SK-N-SH (cell line): ENCODE measurements around the gene ZNF793. TPM values are rescaled to one million over a fixed set of nuclear protein-coding genes. Genes with fewer than 3 reads are reported as not detected.

ENCODE experiments used
- CTCF ChIA-PET: fragments of 300-600, 350-600 bp; formaldehyde crosslinking; extraction: SDS; loops from one replicate; lab custom pipeline; 2021; lab: Yijun Ruan, JAX
- POLR2A ChIA-PET: fragments of 350-600 bp; sonication (Branson Sonifier 250); formaldehyde crosslinking; extraction: SDS; loops from one replicate; lab custom pipeline; 2020; ENCODE audit warnings: antibody characterized with exemption, inconsistent platforms; lab: Yijun Ruan, JAX
- DNase-seq: peaks from one replicate; pipeline ENCODE4 v3.0.0; 2012
- H2AFZ ChIP-seq: fragments of 200-600 bp; sonication (generic); 2 replicates; pipeline ENCODE4 v1.8.1; 2016; ENCODE audit warnings: antibody characterized with exemption, mild to moderate bottlenecking, low read depth
- H3F3A ChIP-seq: fragments of 200-600 bp; sonication (generic); replicated peaks from 2 replicates; pipeline ENCODE3; 2016; ENCODE audit warnings: antibody characterized with exemption, mild to moderate bottlenecking; ENCODE audit not compliant: insufficient read depth
- H3K27ac ChIP-seq, 2 experiments: fragments of 200-500 bp in 1 of 2; fragments of 200-600 bp in 1 of 2; sonication (Bioruptor generic) in 1 of 2; sonication (generic), shearing (Covaris generic) in 1 of 2; 2 replicates each; pipeline versions ENCODE4 v1.5.1 to v1.6.1; 2014 to 2016; ENCODE audit warnings: low read depth in 2 of 2, inconsistent platforms in 1 of 2, low read length in 1 of 2, mild to moderate bottlenecking in 1 of 2, mixed read lengths in 1 of 2
- H3K27me3 ChIP-seq: fragments of 200-600 bp; sonication (generic), shearing (Covaris generic); 2 replicates; pipeline ENCODE4 v1.6.1; 2016; ENCODE audit warnings: mixed run types; ENCODE audit not compliant: insufficient read depth
- H3K36me3 ChIP-seq, 2 experiments: fragments of 200-500 bp in 1 of 2; fragments of 200-600 bp in 1 of 2; sonication (Bioruptor generic) in 1 of 2; sonication (generic) in 1 of 2; replicated peaks in 1 of 2; 2 replicates each; pipeline versions ENCODE3 to v1.5.1; 2014 to 2016; ENCODE audit warnings: low read length in 1 of 2, mild to moderate bottlenecking in 1 of 2; ENCODE audit not compliant: insufficient read depth in 2 of 2, control insufficient read depth in 1 of 2
- H3K4me1 ChIP-seq, 2 experiments: fragments of 200-500 bp in 1 of 2; fragments of 200-600 bp in 1 of 2; sonication (Bioruptor generic) in 1 of 2; sonication (generic), shearing (Covaris generic) in 1 of 2; 2 replicates each; pipeline versions ENCODE4 v1.5.1 to v1.6.1; 2014 to 2016; ENCODE audit warnings: low read depth in 1 of 2, low read length in 1 of 2, mixed run types in 1 of 2; ENCODE audit not compliant: insufficient read depth in 2 of 2, control insufficient read depth in 1 of 2
- H3K4me2 ChIP-seq: fragments of 200-600 bp; sonication (generic), shearing (Covaris generic); 2 replicates; pipeline ENCODE4 v1.6.1; 2017; ENCODE audit warnings: mixed run types
- H3K4me3 ChIP-seq, 2 experiments: fragments of 200-500 bp in 1 of 2; fragments of 200-600 bp in 1 of 2; sonication (Bioruptor generic) in 1 of 2; sonication (generic), shearing (Covaris generic) in 1 of 2; 2 replicates each; pipeline versions ENCODE4 v1.5.1 to v1.8.1; 2014 to 2016; ENCODE audit warnings: low read depth in 2 of 2, inconsistent platforms in 1 of 2, low read length in 1 of 2, mild to moderate bottlenecking in 1 of 2, mixed read lengths in 1 of 2, moderate library complexity in 1 of 2
- H3K79me2 ChIP-seq: fragments of 200-600 bp; sonication (generic); 2 replicates; pipeline ENCODE4 v1.8.1; 2017; ENCODE audit warnings: mild to moderate bottlenecking; ENCODE audit not compliant: insufficient read depth
- H3K9ac ChIP-seq: fragments of 200-600 bp; sonication (generic); 2 replicates; pipeline ENCODE4 v1.6.1; 2017; ENCODE audit warnings: mixed run types
- H3K9me2 ChIP-seq: fragments of 200-600 bp; sonication (generic); 2 replicates; pipeline ENCODE4 v1.6.1; 2017; ENCODE audit warnings: mixed run types
- H3K9me3 ChIP-seq: fragments of 200-600 bp; sonication (generic); 2 replicates; pipeline ENCODE4 v1.6.1; 2017; ENCODE audit warnings: mixed run types, mild to moderate bottlenecking, moderate library complexity
- H4K20me1 ChIP-seq: fragments of 200-600 bp; sonication (generic); 2 replicates; pipeline ENCODE4 v1.6.1; 2017; ENCODE audit warnings: mild to moderate bottlenecking, mixed run types; ENCODE audit not compliant: insufficient read depth
- CHD2 ChIP-seq: fragments of 150-350 bp; IDR thresholded peaks from 2 replicates; pipeline ENCODE4 v1.6.1; 2018; ENCODE audit warnings: low read length; ENCODE audit not compliant: partially characterized antibody
- ELF1 ChIP-seq: IDR thresholded peaks from 2 replicates; pipeline ENCODE4 v1.4.0; 2012
- EP300 ChIP-seq, 2 experiments: IDR thresholded peaks; 2 replicates each; pipeline versions ENCODE4 v1.4.0 to v1.6.1; 2012; ENCODE audit warnings: borderline replicate concordance in 1 of 2, low read depth in 1 of 2, low read length in 1 of 2
- FOSL2 ChIP-seq: IDR thresholded peaks from 2 replicates; pipeline ENCODE4 v1.4.0; 2012; ENCODE audit warnings: low read depth, mild to moderate bottlenecking, moderate library complexity, borderline replicate concordance
- FOXJ3 ChIP-seq: sonication (generic); formaldehyde crosslinking; IDR thresholded peaks from 2 replicates; pipeline ENCODE4 v1.5.1; 2020; ENCODE audit warnings: mild to moderate bottlenecking, missing genetic modification reagents
- FOXM1 ChIP-seq: IDR thresholded peaks from 2 replicates; pipeline ENCODE4 v1.4.0; 2012; ENCODE audit warnings: low read depth, mild to moderate bottlenecking
- GABPA ChIP-seq: IDR thresholded peaks from 2 replicates; pipeline ENCODE4 v1.4.0; 2012; ENCODE audit warnings: low read depth, mild to moderate bottlenecking
- GATA2 ChIP-seq: sonication (generic); formaldehyde crosslinking; IDR thresholded peaks from 2 replicates; pipeline ENCODE4 v1.5.0; 2020; ENCODE audit warnings: mild to moderate bottlenecking, missing genetic modification reagents
- MAX ChIP-seq: IDR thresholded peaks from 2 replicates; pipeline ENCODE4 v1.4.0; 2012; ENCODE audit warnings: low read depth
- MXI1 ChIP-seq: IDR thresholded peaks from 2 replicates; pipeline ENCODE4 v1.6.1; 2012; ENCODE audit warnings: mild to moderate bottlenecking, low read depth, low read length, improper control_type of control experiment
- NFIC ChIP-seq: IDR thresholded peaks from 2 replicates; pipeline ENCODE4 v1.4.0; 2012; ENCODE audit warnings: borderline replicate concordance
- NRF1 ChIP-seq: IDR thresholded peaks from 2 replicates; pipeline ENCODE4 v1.6.1; 2012; ENCODE audit warnings: low read depth, mild to moderate bottlenecking, low read length
- PBX3 ChIP-seq: IDR thresholded peaks from 2 replicates; pipeline ENCODE4; 2012
- POLR2AphosphoS5 ChIP-seq: IDR thresholded peaks from 2 replicates; pipeline ENCODE4 v1.6.1; 2012; ENCODE audit warnings: low read depth, low read length
- RAD21 ChIP-seq: IDR thresholded peaks from 2 replicates; pipeline ENCODE4 v1.6.1; 2012; ENCODE audit warnings: mild to moderate bottlenecking, low read length
- RCOR1 ChIP-seq: fragments of 150-350 bp; IDR thresholded peaks from 2 replicates; pipeline ENCODE4 v1.6.1; 2017; ENCODE audit warnings: antibody characterized with exemption, low read length
- RFX5 ChIP-seq: IDR thresholded peaks from 2 replicates; pipeline ENCODE4 v1.6.1; 2012; ENCODE audit warnings: mild to moderate bottlenecking, improper control_type of control experiment, low read length
- TAF1 ChIP-seq: IDR thresholded peaks from 2 replicates; pipeline ENCODE4 v1.6.1; 2012; ENCODE audit warnings: low read depth, mild to moderate bottlenecking, low read length, moderate library complexity, borderline replicate concordance
- TCF12 ChIP-seq: IDR thresholded peaks from 2 replicates; pipeline ENCODE4 v1.4.0; 2012
- WGBS: methylation state at CpG from one replicate; pipeline ENCODE4 v1.1.6; 2017; ENCODE audit warnings: low lambda C conversion rate; 5-methylcytosine and 5-hydroxymethylcytosine counted together
- polyA plus RNA-seq, 3 experiments: library from polyadenylated mRNA; depleted of rRNA; stranded (reverse); fragments of >200 nt; gene quantifications; 2 replicates each; pipeline ENCODE4 v1.2.3, GENCODE V29; 2012

The ZNF793 gene
- polyA plus RNA-seq, 1 of the 3 experiments (the other 2 are of a cell fraction), result 2.3 TPM

- TF ChIP-seq EP300 (IDR thresholded peaks at IDR 0.05; ENCODE audit: borderline replicate concordance in 1 of 2, low read depth in 1 of 2, low read length in 1 of 2) (no peak), FOSL2 (no peak), FOXJ3 (no peak)
These were observed 39.1 kb upstream of the ZNF793 start (continued) for GRCh38 chr19:37467608-37468090.

- Histone ChIP-seq H3F3A (peaks cover 10% of the 10 kb centered on the region), H3K36me3 (peaks cover 10 to 34% of the 10 kb centered on the region in 2 experiments), H3K9me2 (no peaks in the 10 kb centered on the region), H3K9me3 (peaks cover 4% of the 10 kb centered on the region; the same call in 1 of the 2 replicates), H3K27me3 (no peaks in the 10 kb centered on the region), H4K20me1 (no peaks in the 10 kb centered on the region), H3K4me1 (peaks cover 0 to 9% of the 10 kb centered on the region in 2 experiments; a peak in 2 of 4 replicates), H2AFZ (peak within 1 kb of the TSS; percentile 98), H3K4me2 (peak within 1 kb of the TSS; percentile 82), H3K27ac (peak within 1 kb of the TSS; percentile 81 to 93), H3K79me2 (peaks cover 30% of the 10 kb centered on the region), H3K4me3 (peak within 1 kb of the TSS; percentile 91), H3K9ac (peak within 1 kb of the TSS; percentile 73)
- CTCF ChIA-PET, result interaction anchor here (1.1 to 1.9 kb wide), 2 partner anchors 37 to 83 kb away, joined by 4 to 7 read pairs; partner anchors contain the start of gene ZNF793
- DNase-seq, result peak; percentile 85
- WGBS, result 2% methylated on average over 36 of the region's 63 CpGs
- POLR2A ChIA-PET, result interaction anchor here (0.7 to 1.8 kb wide), 3 partner anchors 9 to 391 kb away, joined by 3 to 18 read pairs (median 4); partner anchors contain the start of genes ZNF420 and ZNF793
- TF ChIP-seq EP300 (IDR thresholded peaks at IDR 0.05; ENCODE audit: borderline replicate concordance in 1 of 2, low read depth in 1 of 2, low read length in 1 of 2) (no peak; a peak in 1 of 4 replicates), TAF1 (peak; percentile 59), FOXM1 (no peak), GABPA (peak; percentile 78), TCF12 (no peak), ELF1 (peak; percentile 48; the same call in 1 of the 2 replicates), RCOR1 (peak; percentile 37; the same call in 1 of the 2 replicates), NFIC (peak; percentile 13; the same call in 1 of the 2 replicates), RFX5 (no peak), GATA2 (CRISPR knock-in tag) (peak; percentile 16; the same call in 1 of the 2 replicates), CHD2 (peak; percentile 77), MXI1 (peak; percentile 86), MAX (peak; percentile 47; the same call in 1 of the 2 replicates), NRF1 (peak; percentile 55), PBX3 (no peak), RAD21 (no peak), POLR2AphosphoS5 (peak; percentile 77; the same call in 1 of the 2 replicates)
These were observed 37.6 kb upstream of the ZNF793 start, which contains the start of gene ZNF570 for GRCh38 chr19:37468961-37469777. ZNF570 (plus strand) TSS chr19:37469356; CDS start chr19:37470355, 999 bp downstream.
